PFSK-1 (cell line): Measurements from ENCODE around the gene NOL11.

Experiments
- FOXP2 ChIP-seq: optimal IDR thresholded peaks from 2 replicates; pipeline ENCODE3; 2011; ENCODE audit warnings: borderline replicate concordance, control low read depth, inconsistent platforms; ENCODE audit not compliant: insufficient read depth; ENCODE audit errors: extremely low read length, extremely low read depth
- POLR2AphosphoS5 ChIP-seq: IDR thresholded peaks from 2 replicates; pipeline ENCODE4 v1.6.1; 2012; ENCODE audit warnings: low read depth, mild to moderate bottlenecking, control low read depth, low read length, moderate library complexity
- REST ChIP-seq, 2 experiments: IDR thresholded peaks; 2 replicates each; pipeline versions ENCODE4 v1.6.1 to v1.8.0; 2011 to 2012; ENCODE audit warnings: low read depth in 2 of 2, low read length in 2 of 2, control low read depth in 1 of 2, inconsistent platforms in 1 of 2, mild to moderate bottlenecking in 1 of 2, moderate library complexity in 1 of 2; ENCODE audit not compliant: insufficient read depth in 1 of 2
- SIN3A ChIP-seq: IDR thresholded peaks from 2 replicates; pipeline ENCODE4 v1.6.1; 2012; ENCODE audit warnings: mild to moderate bottlenecking, low read length, moderate library complexity, borderline replicate concordance; ENCODE audit not compliant: insufficient read depth
- TAF1 ChIP-seq: IDR thresholded peaks from 2 replicates; pipeline ENCODE4 v1.6.1; 2012; ENCODE audit warnings: low read length, control low read depth, borderline replicate concordance; ENCODE audit not compliant: insufficient read depth

The NOL11 gene

GRCh38 chr17:67716405-67716798 is 1.3 kb upstream of the NOL11 start:
- TF ChIP-seq FOXP2 (no peak), POLR2AphosphoS5 (no peak), SIN3A (no peak), REST (IDR thresholded peaks at IDR 0.05; ENCODE audit: insufficient read depth in 1 of 2, low read depth in 2 of 2, low read length in 2 of 2) (no peak)

GRCh38 chr17:67717192-67717623 is 528 bp upstream of the NOL11 start:
- TF ChIP-seq REST (IDR thresholded peaks at IDR 0.05; ENCODE audit: insufficient read depth in 1 of 2, low read depth in 2 of 2, low read length in 2 of 2) (no peak), POLR2AphosphoS5 (no peak), SIN3A (no peak), TAF1 (no peak), FOXP2 (no peak)

- TF ChIP-seq REST (IDR thresholded peaks at IDR 0.05; ENCODE audit: insufficient read depth in 1 of 2, low read depth in 2 of 2, low read length in 2 of 2) (0 out of 4 replicates have a peak, but pooled peaks of 1 of the 2 experiments have one; percentile 1), POLR2AphosphoS5 (no peak), TAF1 (peak; percentile 43; the same call in 1 of the 2 replicates), FOXP2 (no peak), SIN3A (no peak)
Observed at GRCh38 chr17:67718325-67718941, 697 bp downstream of the NOL11 start.

GRCh38 chr17:67725373-67725791 is 7.6 kb downstream of the NOL11 start:
- TF ChIP-seq SIN3A (no peak), POLR2AphosphoS5 (no peak), REST (IDR thresholded peaks at IDR 0.05; ENCODE audit: insufficient read depth in 1 of 2, low read depth in 2 of 2, low read length in 2 of 2) (no peak), TAF1 (no peak), FOXP2 (no peak)

- no peak for TF ChIP-seq FOXP2
- TF ChIP-seq REST (IDR thresholded peaks at IDR 0.05; ENCODE audit: insufficient read depth in 1 of 2, low read depth in 2 of 2, low read length in 2 of 2): no peak
- no peak for TF ChIP-seq POLR2AphosphoS5
- no peak for TF ChIP-seq SIN3A
- no peak for TF ChIP-seq TAF1
Observed at GRCh38 chr17:67725807-67726206, 8.1 kb downstream of the NOL11 start.
